ENCODE results near the gene C1orf210. TPM values are rescaled to one million over a fixed set of nuclear protein-coding genes. Genes with fewer than 3 reads are reported as not detected.

The C1orf210 gene
- total and polyA plus RNA-seq, 2 of the 13 experiments (the other 11 are each of a cell fraction or from before 2014, with no cell fraction given) = 0.49 to 5.1 TPM

DNA sequence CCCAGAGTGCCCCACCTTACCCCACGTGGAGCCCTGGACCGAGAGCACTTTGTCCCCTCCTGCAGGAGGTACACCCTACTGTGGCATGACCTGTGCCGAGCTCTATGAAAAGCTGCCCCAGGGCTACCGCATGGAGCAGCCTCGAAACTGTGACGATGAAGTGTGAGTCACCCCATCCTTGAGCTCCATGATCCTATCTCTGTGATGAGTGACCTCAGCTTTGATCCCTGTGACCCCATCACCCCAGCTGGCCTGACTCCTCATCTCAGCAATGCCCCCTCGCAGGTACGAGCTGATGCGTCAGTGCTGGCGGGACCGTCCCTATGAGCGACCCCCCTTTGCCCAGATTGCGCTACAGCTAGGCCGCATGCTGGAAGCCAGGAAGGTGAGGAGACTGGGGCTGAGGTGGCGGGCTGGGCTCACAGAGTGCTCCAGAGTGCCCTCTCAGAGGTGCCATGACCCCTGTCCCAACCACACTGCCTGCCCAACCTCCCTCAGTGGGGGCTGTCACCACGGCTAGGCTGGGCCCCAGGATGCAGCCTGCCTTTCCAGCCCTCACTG, 36.0 kb upstream of the C1orf210 start (continued):
- TF ChIP-seq TBX2 (CRISPR knock-in tag; IDR thresholded peaks at IDR 0.05; ENCODE audit: borderline replicate concordance) (no peak), MXI1 (IDR thresholded peaks at IDR 0.05; ENCODE audit: borderline replicate concordance, low read depth, low read length) (peak; percentile 18; the same call in 1 of the 3 replicates), PHB2 (IDR thresholded peaks at IDR 0.05; ENCODE audit: partially characterized antibody) (no peak), ZNF160 (CRISPR knock-in tag; IDR thresholded peaks at IDR 0.05) (no peak), NKX3-1 (CRISPR knock-in tag; IDR thresholded peaks at IDR 0.05) (no peak)

DNA sequence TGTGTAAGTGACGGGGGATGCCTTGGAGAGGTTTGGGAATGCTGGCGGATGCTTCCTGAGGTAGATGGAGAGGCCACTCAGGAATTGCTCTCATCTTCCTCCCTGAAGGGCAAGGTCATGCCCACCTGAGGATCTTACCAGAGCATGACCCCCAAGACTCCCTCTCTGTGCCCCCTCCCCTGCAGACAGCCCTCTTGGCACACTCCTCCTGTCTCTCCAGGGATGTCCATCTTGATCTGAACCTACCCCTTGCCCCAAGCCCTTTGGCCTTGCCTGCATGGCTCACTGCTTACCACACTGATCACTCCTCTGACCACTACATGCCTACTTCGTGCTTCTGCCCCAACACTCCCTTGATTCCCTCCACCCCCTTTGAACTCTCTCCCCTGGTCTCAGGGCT, 34.4 kb upstream of the C1orf210 start:
- H3K9ac ChIP-seq (ENCODE audit: insufficient read depth, low read depth, low read length) = no peak overlapping the region
- BruUV-seq (replicated peaks) = no TSS peak
- H4K20me1 ChIP-seq (ENCODE audit: insufficient read depth, low read length) = no peaks in the 10 kb centered on the region
- FAIRE-seq = no peak
- H3K4me2 ChIP-seq (ENCODE audit: low read depth, low read length) = no peak overlapping the region
- intact Hi-C loops (cut with micrococcal nuclease; ENCODE audit: unreplicated experiment) = no loop called here
- H3K4me3 ChIP-seq (replicated peaks in 1 of 3; ENCODE audit: insufficient read depth in 1 of 3, low read depth in 2 of 3, low read length in 3 of 3) = no peak overlapping the region
- POLR2A ChIA-PET = no interaction called here
- in situ Hi-C loops (cut with HindIII; ENCODE audit: extremely low pct_ligation_motif_present, low pct_unique_long_range_greater_than_20kb) = no loop called here
- H3K27ac ChIP-seq (ENCODE audit: extremely low read length, insufficient read depth, low read length) = no peak overlapping the region
- H2AFZ ChIP-seq (ENCODE audit: low read length) = no peak overlapping the region
- no peaks in the 10 kb centered on the region for H3K79me2 ChIP-seq (ENCODE audit: insufficient read depth, low read length)
- WGBS (ENCODE audit: low lambda C conversion rate) = 95% methylated on average over 2 of the region's 3 CpGs
- peaks cover 13% of the 10 kb centered on the region for H3K4me1 ChIP-seq (ENCODE audit: insufficient read depth, low read length)
- DNase-seq (ENCODE audit: low spot score) = no peak
- H3K27me3 ChIP-seq (ENCODE audit: control insufficient read depth in 1 of 2, insufficient read depth in 2 of 2, low read length in 2 of 2) = peaks cover 6 to 29% of the 10 kb centered on the region in 2 experiments
- H3K9me3 ChIP-seq (ENCODE audit: low read length) = no peaks in the 10 kb centered on the region
- no peaks in the 10 kb centered on the region for H3K36me3 ChIP-seq (replicated peaks in 1 of 2; ENCODE audit: control insufficient read depth in 1 of 2, insufficient read depth in 2 of 2, low read length in 2 of 2)
- CTCF ChIA-PET (ENCODE audit: low intra/inter-chr PET ratio, low total read pairs) = no interaction called here
- no peak for ATAC-seq
- no peak for TF ChIP-seq KLF15 (CRISPR knock-in tag; IDR thresholded peaks at IDR 0.05; ENCODE audit: borderline replicate concordance)
- no peak for TF ChIP-seq ZSCAN20 (CRISPR knock-in tag; IDR thresholded peaks at IDR 0.05; ENCODE audit: borderline replicate concordance)
- TF ChIP-seq MAFK (conservative IDR thresholded peaks at IDR 0.05 in 1 of 2, IDR thresholded peaks at IDR 0.05 in 1 of 2; ENCODE audit: low read length in 2 of 2) = no peak
- no peak for TF ChIP-seq SP140L (CRISPR knock-in tag; IDR thresholded peaks at IDR 0.05; ENCODE audit: borderline replicate concordance)
- TF ChIP-seq ZNF660 (CRISPR knock-in tag; IDR thresholded peaks at IDR 0.05; ENCODE audit: borderline replicate concordance, low read depth) = no peak
- TF ChIP-seq HNRNPK (IDR thresholded peaks at IDR 0.05; ENCODE audit: low read depth, low read length, poor library complexity, severe bottlenecking) = no peak
- no peak for TF ChIP-seq ZKSCAN8 (CRISPR knock-in tag; IDR thresholded peaks at IDR 0.05; ENCODE audit: borderline replicate concordance)
- no peak for TF ChIP-seq ZNF33B (CRISPR knock-in tag; IDR thresholded peaks at IDR 0.05)
- TF ChIP-seq, protein P1, sequence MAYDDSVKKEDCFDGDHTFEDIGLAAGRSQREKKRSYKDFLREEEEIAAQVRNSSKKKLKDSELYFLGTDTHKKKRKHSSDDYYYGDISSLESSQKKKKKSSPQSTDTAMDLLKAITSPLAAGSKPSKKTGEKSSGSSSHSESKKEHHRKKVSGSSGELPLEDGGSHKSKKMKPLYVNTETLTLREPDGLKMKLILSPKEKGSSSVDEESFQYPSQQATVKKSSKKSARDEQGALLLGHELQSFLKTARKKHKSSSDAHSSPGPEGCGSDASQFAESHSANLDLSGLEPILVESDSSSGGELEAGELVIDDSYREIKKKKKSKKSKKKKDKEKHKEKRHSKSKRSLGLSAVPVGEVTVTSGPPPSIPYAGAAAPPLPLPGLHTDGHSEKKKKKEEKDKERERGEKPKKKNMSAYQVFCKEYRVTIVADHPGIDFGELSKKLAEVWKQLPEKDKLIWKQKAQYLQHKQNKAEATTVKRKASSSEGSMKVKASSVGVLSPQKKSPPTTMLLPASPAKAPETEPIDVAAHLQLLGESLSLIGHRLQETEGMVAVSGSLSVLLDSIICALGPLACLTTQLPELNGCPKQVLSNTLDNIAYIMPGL (CRISPR knock-in tag; IDR thresholded peaks at IDR 0.05; ENCODE audit: borderline replicate concordance in 1 of 2, low read depth in 1 of 2) = no peak
- TF ChIP-seq, protein P2, sequence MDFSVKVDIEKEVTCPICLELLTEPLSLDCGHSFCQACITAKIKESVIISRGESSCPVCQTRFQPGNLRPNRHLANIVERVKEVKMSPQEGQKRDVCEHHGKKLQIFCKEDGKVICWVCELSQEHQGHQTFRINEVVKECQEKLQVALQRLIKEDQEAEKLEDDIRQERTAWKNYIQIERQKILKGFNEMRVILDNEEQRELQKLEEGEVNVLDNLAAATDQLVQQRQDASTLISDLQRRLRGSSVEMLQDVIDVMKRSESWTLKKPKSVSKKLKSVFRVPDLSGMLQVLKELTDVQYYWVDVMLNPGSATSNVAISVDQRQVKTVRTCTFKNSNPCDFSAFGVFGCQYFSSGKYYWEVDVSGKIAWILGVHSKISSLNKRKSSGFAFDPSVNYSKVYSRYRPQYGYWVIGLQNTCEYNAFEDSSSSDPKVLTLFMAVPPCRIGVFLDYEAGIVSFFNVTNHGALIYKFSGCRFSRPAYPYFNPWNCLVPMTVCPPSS (IDR thresholded peaks at IDR 0.05) = no peak
- no peak for TF ChIP-seq TEAD3 (CRISPR knock-in tag; optimal IDR thresholded peaks at IDR 0.05; ENCODE audit: borderline replicate concordance)
- TF ChIP-seq PHB2 (IDR thresholded peaks at IDR 0.05; ENCODE audit: partially characterized antibody) = no peak
- TF ChIP-seq STAG1 (CRISPR knock-in tag; IDR thresholded peaks at IDR 0.05) = no peak
- TF ChIP-seq ZNF451 (CRISPR knock-in tag; IDR thresholded peaks at IDR 0.05) = no peak
- TF ChIP-seq HOXA9 (CRISPR knock-in tag; IDR thresholded peaks at IDR 0.05; ENCODE audit: borderline replicate concordance) = no peak
- no peak for TF ChIP-seq TRIM24 (CRISPR knock-in tag; IDR thresholded peaks at IDR 0.05)
- TF ChIP-seq ZNF546 (CRISPR knock-in tag; conservative IDR thresholded peaks at IDR 0.05) = no peak
- no peak for TF ChIP-seq ZNF496 (CRISPR knock-in tag; IDR thresholded peaks at IDR 0.05; ENCODE audit: insufficient replicate concordance)
